B cell (primary cell): Measurements from ENCODE around the gene ITPRIP.

Source experiments
- EZH2 ChIP-seq: IDR thresholded peaks from 2 replicates; pipeline ENCODE4 v1.6.1; 2012; ENCODE audit warnings: borderline replicate concordance, low read depth, mild to moderate bottlenecking, moderate library complexity, low read length; ENCODE audit not compliant: insufficient read depth, poor library complexity, severe bottlenecking
- TF ChIP-seq, protein P1 (sequence below): fragments of 200-600 bp; IDR thresholded peaks from one replicate; pipeline ENCODE4 v1.8.0; 2022; ENCODE audit warnings: antibody characterized with exemption, mild to moderate bottlenecking

DNA sequence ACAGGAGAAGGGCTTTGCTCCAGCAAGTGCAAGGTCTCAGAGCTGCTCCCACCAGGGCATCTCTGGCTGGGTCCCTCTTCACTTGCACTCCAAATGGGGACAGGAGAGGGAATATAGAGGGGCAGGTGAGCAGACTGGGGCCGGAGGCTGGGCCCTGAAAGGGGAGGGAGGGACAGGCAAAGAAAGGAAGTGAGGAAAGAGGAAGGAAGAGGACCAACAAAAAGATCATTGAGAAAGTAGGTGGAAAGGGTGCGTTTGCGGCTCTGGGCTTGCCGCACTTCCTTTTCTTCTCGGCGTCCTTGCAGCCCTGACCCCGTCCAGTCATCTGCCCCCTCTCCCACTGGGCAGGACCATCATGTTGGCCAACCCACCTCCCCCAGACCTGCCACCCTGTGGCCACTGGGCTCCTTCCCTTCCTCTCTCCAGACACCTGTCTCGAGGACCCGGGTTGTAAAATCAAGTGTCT lies 14.0 kb downstream of the ITPRIP start:
- TF ChIP-seq, protein P1, sequence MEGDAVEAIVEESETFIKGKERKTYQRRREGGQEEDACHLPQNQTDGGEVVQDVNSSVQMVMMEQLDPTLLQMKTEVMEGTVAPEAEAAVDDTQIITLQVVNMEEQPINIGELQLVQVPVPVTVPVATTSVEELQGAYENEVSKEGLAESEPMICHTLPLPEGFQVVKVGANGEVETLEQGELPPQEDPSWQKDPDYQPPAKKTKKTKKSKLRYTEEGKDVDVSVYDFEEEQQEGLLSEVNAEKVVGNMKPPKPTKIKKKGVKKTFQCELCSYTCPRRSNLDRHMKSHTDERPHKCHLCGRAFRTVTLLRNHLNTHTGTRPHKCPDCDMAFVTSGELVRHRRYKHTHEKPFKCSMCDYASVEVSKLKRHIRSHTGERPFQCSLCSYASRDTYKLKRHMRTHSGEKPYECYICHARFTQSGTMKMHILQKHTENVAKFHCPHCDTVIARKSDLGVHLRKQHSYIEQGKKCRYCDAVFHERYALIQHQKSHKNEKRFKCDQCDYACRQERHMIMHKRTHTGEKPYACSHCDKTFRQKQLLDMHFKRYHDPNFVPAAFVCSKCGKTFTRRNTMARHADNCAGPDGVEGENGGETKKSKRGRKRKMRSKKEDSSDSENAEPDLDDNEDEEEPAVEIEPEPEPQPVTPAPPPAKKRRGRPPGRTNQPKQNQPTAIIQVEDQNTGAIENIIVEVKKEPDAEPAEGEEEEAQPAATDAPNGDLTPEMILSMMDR, result no peak
- TF ChIP-seq EZH2, result no peak
